Activated naive CD4-positive, alpha-beta T cell treated with anti-CD3 and anti-CD28 coated beads, Interleukin-2, amount 50 U/mL, for 72 hours (primary cell): ENCODE results near the gene OR52E8. TPM values are rescaled to one million over a fixed set of nuclear protein-coding genes. Genes with fewer than 3 reads are reported as not detected.

Experiments
- ATAC-seq, 2 donors: fragments of 150-1000 bp; cut with Tn5 transposase; 2 replicates each; pipeline ENCODE4 v1.10.0; 2021; ENCODE audit warnings: mild to moderate bottlenecking in 2 of 2, moderate library complexity in 2 of 2
- DNase-seq, 2 donors: peaks; one replicate each; pipeline ENCODE4 v3.0.0; 2021 to 2022; ENCODE audit warnings: low spot score in 2 of 2
- H3K27ac Mint-ChIP-seq, 2 donors: one replicate each; pipeline ENCODE4 v1.8.0; 2022; ENCODE audit warnings: mild to moderate bottlenecking in 2 of 2, mixed read lengths in 2 of 2
- H3K36me3 Mint-ChIP-seq, 2 donors: one replicate each; pipeline ENCODE4 v1.8.0; 2022; ENCODE audit warnings: mixed read lengths in 2 of 2
- H3K9me3 Mint-ChIP-seq, 2 donors: one replicate each; pipeline ENCODE4 v1.8.0; 2022; ENCODE audit warnings: mixed read lengths in 2 of 2
- total RNA-seq, 2 donors: library from RNA; stranded (reverse); gene quantifications; one replicate each; pipeline ENCODE4 v1.2.3, GENCODE V29; 2022

OR52E8 gene
- not detected for total RNA-seq

DNA sequence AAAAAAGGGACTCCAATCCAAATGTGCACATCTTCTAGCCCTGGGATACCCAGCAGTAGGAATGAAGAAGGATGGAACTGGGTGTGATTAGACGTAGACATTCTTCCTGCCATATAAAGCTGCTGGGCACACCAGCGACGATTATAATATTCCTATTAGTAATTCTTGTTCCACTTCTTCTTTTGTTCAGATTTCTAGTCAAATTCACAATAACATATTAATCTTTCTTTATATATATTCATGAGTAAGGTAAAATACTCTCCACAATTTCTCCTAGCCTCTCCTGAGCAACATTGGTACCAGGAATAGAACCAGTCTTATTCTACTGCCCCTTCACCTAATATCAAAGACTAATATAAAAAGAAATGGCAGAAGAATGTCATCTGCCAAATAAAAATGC, at the start of gene OR52E8:
Gene OR52E8 (minus strand): TSS at position 101 of the 400 bp plus-strand sequence. CDS start 0 bp downstream, at position 101.
- ATAC-seq: no peak
- DNase-seq: no peak
- H3K36me3 Mint-ChIP-seq: no peaks in the 10 kb centered on the region
- no peak within 1 kb of the TSS for H3K27ac Mint-ChIP-seq
- peaks cover 0 to 6% of the 10 kb centered on the region in 2 donors for H3K9me3 Mint-ChIP-seq

DNA sequence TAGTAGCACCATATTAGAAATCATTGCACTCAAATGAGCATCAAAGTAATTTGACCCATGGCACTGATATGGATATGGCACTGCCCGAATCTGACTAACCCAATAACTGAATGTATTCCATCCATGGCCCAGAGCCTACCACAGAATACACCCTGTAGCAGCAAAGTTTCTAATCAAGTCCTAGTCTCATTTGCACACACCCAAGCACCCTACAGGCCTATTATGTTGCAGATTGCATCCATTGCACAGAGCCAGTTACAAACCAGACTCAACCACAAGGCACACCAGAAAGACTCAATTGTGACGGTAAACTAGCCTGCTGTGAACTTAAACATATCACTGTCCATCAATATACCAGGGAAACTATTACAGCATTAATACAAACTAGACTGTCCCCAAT, 42.0 kb upstream of the OR52E8 start:
- ATAC-seq (no peak), DNase-seq (no peak)
- H3K9me3 Mint-ChIP-seq: no peaks in the 10 kb centered on the region
- no peaks in the 10 kb centered on the region for H3K36me3 Mint-ChIP-seq
- H3K27ac Mint-ChIP-seq: no peak overlapping the region

DNA sequence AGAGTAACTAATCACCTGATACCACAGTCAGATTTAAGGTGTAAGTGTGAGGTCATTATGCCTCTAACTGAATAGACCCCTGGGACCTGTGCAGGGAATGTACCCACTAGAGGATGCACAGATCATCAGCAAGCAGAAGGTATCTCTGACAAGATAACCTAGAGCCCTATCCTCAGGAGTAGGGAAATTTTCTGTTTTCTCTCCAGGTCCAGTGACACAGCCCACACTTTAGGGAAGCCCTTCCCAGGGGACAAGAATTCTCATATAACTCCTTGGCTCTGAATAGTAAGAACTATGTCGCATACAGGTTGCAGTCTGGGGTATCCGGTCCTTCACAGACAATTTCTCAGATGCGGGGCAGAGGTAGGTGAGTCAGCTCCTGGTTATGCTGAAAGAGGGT, 35.4 kb upstream of the OR52E8 start, which contains the start of gene OR52E5:
Gene OR52E5 (plus strand): TSS at position 301 of the 400 bp plus-strand sequence. CDS start 7,569 bp downstream, outside the sequence.
- no peak within 1 kb of the TSS for H3K27ac Mint-ChIP-seq
- no peaks in the 10 kb centered on the region for H3K9me3 Mint-ChIP-seq
- DNase-seq (no peak), ATAC-seq (no peak)
- no peaks in the 10 kb centered on the region for H3K36me3 Mint-ChIP-seq

DNA sequence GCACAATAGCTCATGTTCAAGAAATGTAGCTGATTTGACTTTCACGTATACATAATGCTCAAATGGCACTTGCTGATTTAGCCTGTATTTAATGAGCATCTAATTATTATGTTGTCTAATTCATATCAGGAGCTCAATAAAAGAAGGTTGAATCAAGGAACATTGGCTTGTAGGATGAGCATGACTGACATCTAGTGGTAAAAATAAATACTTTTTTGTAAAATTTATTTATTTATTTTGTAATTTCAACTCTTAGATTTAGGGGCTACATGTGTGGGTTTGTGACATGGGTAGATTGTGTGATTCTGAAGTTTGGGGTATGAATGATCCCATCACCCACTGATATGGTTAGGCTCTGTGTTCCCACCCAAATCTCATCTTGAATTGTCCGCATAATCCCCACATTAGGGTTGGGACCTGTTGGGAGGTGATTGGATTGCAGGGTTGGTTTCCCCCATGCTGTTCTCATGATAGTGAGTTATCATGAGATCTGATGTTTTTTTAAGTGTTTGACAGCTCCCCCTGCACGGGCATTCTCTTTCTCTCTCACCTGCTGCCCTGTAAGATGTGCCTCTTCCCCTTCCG, 33.8 kb upstream of the OR52E8 start:
- ATAC-seq (no peak), DNase-seq (no peak)
- no peaks in the 10 kb centered on the region for H3K36me3 Mint-ChIP-seq
- H3K27ac Mint-ChIP-seq: no peak overlapping the region
- H3K9me3 Mint-ChIP-seq: no peaks in the 10 kb centered on the region

DNA sequence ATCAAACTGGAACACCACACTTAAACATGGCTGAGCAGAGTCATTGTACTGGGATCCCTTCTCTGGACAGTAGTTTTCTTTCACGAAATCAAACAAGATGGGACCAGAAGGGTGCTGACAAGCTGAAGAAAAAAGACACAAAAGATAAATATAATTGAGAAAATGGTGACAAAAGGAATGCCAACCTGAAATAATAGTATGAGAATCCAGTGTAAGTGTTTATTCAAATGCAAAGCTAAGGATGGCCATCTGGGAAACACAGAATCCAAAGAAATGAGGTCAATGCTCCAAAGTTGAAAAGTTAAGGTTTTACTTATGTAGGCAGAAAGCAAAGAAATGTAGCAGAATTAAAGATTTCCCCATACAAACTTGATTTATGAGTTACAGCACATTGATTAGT, 30.2 kb upstream of the OR52E8 start:
- DNase-seq (no peak), ATAC-seq (no peak)
- no peaks in the 10 kb centered on the region for H3K9me3 Mint-ChIP-seq
- H3K27ac Mint-ChIP-seq: no peak overlapping the region
- no peaks in the 10 kb centered on the region for H3K36me3 Mint-ChIP-seq

DNA sequence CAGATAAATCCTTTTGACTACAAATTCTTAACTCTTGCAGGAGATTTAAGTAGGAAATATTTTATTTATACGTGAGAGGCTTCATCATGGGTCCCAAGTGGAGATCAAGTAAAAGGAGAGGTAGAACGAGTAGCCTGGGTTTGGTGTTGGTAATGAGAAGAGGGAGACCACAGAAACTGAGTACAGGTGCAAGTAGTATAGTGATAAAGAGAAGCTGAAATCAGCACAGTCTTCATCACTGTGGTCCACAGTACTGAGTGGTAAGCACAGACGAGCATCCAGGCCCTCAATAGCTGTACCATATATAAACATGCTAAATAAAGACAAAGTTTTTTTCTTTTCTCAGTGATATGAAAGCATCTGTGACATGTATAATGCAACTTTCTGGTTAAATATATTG, 29.7 kb upstream of the OR52E8 start:
- ATAC-seq: no peak
- H3K36me3 Mint-ChIP-seq: no peaks in the 10 kb centered on the region
- no peaks in the 10 kb centered on the region for H3K9me3 Mint-ChIP-seq
- no peak overlapping the region for H3K27ac Mint-ChIP-seq
- DNase-seq: no peak

DNA sequence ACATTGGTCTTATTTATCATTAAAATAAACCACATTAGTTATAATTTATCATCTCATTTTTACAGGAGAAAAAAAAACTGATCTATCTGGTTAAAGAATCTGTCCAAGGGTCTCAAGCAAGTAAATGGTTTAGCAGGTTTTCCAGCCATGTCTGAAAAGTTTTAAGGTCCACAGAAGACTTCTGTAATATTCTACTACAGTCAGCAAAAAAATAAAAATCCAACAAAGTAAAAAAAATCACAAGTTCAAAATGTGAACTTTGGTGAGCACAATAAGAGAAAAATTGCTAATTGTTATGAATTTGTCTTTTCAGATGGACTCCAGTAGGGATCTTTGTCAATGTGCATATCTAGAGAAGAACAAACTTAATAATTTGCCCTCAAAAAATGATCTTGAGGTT, 24.3 kb upstream of the OR52E8 start:
- H3K9me3 Mint-ChIP-seq: no peaks in the 10 kb centered on the region
- H3K27ac Mint-ChIP-seq: no peak overlapping the region
- DNase-seq (no peak), ATAC-seq (no peak)
- H3K36me3 Mint-ChIP-seq: no peaks in the 10 kb centered on the region

DNA sequence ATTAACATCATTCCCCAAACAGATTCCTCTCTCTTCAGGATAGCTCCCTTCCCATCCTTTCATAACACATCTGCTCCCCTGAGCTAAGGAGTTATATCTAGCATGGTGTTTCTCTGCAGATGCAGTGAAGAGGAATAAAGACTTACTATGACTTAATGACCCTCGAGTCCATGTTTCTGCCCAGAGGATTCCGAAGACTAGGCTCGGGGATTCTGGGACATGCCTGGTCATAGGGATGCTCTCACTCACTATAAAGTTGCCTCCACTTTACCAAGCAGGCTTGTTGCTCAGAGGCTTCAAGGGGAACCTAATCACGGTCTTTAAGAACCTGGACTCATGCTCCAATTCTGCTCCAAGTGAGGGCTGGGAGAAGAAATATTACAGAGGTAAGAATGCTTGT, 22.8 kb upstream of the OR52E8 start, which contains the start of gene OR52E4:
Gene OR52E4 (plus strand): TSS at position 301 of the 400 bp plus-strand sequence. CDS start 3,664 bp downstream, outside the sequence.
- H3K36me3 Mint-ChIP-seq: no peaks in the 10 kb centered on the region
- ATAC-seq: no peak
- H3K9me3 Mint-ChIP-seq: no peaks in the 10 kb centered on the region
- no peak for DNase-seq
- no peak within 1 kb of the TSS for H3K27ac Mint-ChIP-seq

DNA sequence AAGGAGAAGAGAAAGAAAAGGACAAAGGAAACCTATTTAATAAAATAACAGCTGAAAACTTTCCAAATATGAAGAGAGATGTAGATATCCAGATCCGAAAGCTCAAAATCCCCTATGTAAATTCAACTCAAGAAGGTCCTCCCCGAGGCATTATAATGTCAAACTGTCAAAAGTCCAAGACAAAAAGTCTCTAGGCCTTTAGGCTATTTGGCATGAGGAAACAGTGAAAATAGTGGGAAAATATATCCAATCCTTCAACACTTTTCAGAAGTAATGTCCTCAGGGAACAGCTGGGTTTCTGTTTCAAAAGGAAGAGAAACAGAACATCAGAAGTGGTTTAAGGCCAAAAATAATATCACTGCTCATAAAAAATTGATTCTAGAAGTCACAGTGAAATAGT, 21.1 kb upstream of the OR52E8 start:
- ATAC-seq (no peak), DNase-seq (no peak)
- H3K9me3 Mint-ChIP-seq: peaks cover 0 to 5% of the 10 kb centered on the region in 2 donors
- H3K36me3 Mint-ChIP-seq: no peaks in the 10 kb centered on the region
- no peak overlapping the region for H3K27ac Mint-ChIP-seq

DNA sequence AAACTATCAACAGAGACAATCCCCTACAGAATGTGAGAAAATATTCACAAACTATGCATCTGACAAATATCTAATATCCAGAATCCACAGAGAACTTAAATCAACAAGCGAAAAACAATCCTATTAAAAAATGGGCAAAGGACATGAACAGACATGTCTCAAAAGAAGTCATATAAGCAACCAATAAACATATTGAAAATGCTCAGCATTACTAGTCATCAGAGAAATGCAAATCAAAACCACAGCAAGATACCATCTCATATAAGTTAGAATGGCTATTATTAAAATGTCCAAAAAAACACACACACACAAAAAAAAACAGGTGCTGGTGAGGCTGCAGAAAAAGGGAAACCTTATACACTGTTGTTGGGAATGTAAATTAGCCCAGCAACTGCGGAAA, 8.3 kb upstream of the OR52E8 start:
- no peaks in the 10 kb centered on the region for H3K36me3 Mint-ChIP-seq
- no peak overlapping the region for H3K27ac Mint-ChIP-seq
- no peak for ATAC-seq
- no peak for DNase-seq
- peaks cover 0 to 4% of the 10 kb centered on the region in 2 donors for H3K9me3 Mint-ChIP-seq

DNA sequence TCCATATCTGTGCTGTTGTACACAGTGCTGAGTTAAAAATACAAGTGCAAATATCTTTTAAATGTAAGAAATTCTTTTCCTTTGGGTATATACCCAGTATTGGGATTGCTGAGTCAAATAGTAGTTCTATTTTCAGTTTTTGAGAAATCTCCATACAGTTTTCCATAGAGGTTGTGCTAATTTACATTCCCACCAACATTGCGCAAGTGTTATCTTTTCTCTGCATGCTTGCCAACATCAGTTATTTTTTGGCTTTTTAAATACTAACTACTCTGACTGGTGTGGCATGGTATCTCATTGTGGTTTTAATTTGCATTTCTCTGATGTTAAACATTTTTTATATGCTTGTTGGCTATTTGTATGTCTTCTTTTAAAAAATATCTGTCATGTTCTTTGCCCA, 6.5 kb downstream of the OR52E8 start:
- Mint-ChIP-seq H3K27ac (no peak overlapping the region), H3K9me3 (peaks cover 0 to 6% of the 10 kb centered on the region in 2 donors), H3K36me3 (no peaks in the 10 kb centered on the region)
- no peak for ATAC-seq
- no peak for DNase-seq

DNA sequence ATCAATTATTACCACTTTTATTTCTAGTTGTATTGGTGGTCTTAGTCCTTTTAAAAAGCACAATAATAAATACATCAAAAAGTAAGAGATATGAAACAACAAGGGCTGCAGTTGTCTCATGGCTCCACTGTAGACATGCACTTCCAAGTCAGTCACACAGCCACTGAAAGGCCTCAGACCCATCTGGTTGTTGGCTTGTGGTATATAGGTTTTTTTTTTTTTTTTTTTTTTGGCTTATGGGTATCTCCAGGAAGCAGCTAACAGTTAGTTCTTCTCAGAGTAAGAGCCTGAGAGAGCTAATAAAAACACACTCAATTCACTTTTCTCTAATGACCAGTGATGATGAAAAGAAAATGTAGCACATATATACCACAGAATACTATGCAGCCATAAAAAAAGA, 9.8 kb downstream of the OR52E8 start:
- ATAC-seq (no peak), DNase-seq (no peak)
- Mint-ChIP-seq H3K27ac (no peak overlapping the region), H3K9me3 (no peaks in the 10 kb centered on the region), H3K36me3 (no peaks in the 10 kb centered on the region)

DNA sequence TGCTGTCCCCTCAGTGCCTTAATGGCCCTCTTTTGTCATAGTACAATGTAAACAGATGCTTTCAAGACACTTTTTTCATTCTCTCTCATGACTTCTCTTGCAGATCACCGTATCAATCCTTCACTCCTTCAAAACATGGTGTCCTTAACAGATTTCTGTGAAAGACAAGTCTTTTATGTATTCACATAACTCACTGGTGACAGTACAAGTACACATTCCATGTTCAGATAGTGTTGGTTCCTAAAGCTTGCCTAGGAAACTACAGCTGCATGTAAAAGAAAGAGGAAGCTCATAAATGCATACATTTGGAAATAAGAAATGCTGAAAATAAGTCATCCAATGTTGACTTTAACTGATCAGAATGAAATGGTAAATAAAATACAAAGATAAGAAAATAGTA, 10.8 kb downstream of the OR52E8 start:
- Mint-ChIP-seq H3K9me3 (no peaks in the 10 kb centered on the region), H3K27ac (no peak overlapping the region), H3K36me3 (no peaks in the 10 kb centered on the region)
- ATAC-seq: no peak
- no peak for DNase-seq

DNA sequence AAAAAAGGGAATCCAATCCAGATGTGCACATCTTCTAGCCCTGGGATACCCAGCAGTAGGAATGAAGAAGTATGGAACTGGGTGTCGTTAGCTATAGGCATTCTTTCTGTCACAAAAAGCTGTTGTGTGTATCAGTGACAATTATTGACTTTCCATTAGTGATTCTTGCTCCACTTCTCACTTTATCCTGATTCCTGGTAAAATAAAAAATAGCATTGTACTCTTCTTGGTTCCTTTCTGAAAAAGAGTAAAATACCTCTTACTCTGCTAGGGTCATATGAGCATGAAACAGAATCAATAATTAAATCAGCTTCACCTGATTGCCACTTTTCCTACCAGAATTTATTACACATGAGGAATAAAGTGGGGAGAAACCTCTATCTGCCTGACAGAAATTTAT, 15.7 kb downstream of the OR52E8 start, which contains the start of gene OR52E6:
Gene OR52E6 (minus strand): TSS at position 101 of the 400 bp plus-strand sequence. CDS start 0 bp downstream, at position 101.
- H3K36me3 Mint-ChIP-seq: peaks cover 0 to 5% of the 10 kb centered on the region in 2 donors
- H3K9me3 Mint-ChIP-seq: peaks cover 6 to 7% of the 10 kb centered on the region in 2 donors
- ATAC-seq (no peak), DNase-seq (no peak)
- no peak within 1 kb of the TSS for H3K27ac Mint-ChIP-seq

DNA sequence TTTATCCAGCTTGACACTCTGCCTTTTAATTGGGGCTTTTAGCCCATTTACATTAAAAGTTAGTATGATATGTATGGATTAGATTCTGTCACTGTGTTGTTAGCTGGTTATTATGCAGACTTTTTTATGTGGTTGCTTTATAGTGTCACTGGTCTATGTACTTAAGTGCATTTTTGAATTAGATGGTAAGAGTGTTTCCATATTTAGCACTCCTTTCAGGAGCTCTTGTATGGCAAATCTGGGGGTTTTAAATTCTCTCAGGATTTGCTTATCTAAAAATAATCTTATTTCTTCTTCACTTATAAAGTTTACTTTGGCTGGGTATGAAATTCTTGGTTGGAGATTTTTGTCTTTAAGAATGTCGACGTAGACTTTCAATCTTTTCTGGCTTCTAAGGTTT, 19.8 kb downstream of the OR52E8 start:
- ATAC-seq (no peak), DNase-seq (no peak)
- Mint-ChIP-seq H3K36me3 (peaks cover 0 to 5% of the 10 kb centered on the region in 2 donors), H3K9me3 (peaks cover 6 to 7% of the 10 kb centered on the region in 2 donors), H3K27ac (no peak overlapping the region)

DNA sequence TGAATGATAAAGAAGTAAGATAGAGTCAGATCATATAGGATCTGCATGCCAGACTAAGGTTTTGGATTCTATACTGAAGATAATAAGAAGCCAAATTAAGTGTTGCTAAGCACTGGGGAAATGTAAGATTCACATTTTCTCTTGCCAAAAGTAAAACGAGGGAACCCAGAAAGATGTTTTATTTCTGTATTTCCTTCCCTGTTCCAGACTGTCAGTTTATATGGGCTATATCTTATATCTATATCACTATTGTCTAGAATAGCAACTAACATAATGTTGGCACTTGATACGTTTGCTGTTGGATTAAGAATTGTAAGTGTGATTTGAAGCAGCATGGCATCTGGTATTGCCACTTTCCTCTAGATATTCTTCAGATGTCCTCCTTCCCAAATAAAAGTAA, 24.0 kb downstream of the OR52E8 start:
- Mint-ChIP-seq H3K27ac (no peak overlapping the region), H3K36me3 (peaks cover 0 to 3% of the 10 kb centered on the region in 2 donors), H3K9me3 (peaks cover 2 to 3% of the 10 kb centered on the region in 2 donors)
- DNase-seq (no peak), ATAC-seq (no peak)

DNA sequence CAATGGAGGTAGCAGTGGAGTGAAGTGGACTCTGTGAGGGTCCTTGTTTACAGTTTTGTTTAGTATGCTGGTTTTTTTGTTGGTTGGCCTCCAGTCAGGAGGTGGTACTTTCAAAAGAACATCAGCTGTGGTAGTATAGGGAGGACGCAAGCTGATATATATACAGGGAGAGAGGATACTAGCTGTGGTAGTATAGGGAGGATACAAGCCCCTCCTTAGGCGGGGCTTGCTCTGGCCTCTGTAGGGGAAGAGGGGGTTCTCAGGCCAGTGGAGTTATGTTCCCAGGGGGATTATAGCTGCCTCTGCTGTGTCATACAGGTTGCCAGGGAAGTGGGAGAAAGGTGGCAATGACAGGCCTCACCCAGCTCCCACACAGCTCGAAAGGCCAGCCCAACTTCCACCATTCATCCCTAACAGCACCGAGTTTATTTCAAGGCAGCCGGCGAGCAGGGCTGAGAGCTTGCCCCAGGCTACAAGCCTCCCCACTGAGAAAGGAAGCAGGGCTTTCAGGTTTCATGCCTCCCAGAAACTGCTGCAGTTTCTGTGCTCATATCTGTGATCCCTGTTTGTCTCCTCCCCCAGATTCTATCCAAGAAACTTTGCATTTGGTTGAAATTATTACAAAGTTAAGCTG, 26.2 kb downstream of the OR52E8 start:
- no peaks in the 10 kb centered on the region for H3K36me3 Mint-ChIP-seq
- DNase-seq: no peak
- H3K9me3 Mint-ChIP-seq: no peaks in the 10 kb centered on the region
- no peak for ATAC-seq
- H3K27ac Mint-ChIP-seq: no peak overlapping the region
